A549 (cell line): Measurements from ENCODE around the gene ZNF552. TPM values are rescaled to one million over a fixed set of nuclear protein-coding genes. Genes with fewer than 3 reads are reported as not detected.
A peak's percentile ranks its signal among the peaks of the same experiment; 100 is the strongest.

ENCODE experiments used
- ATAC-seq, 2 experiments: fragments of 200-7000 bp in 1 of 2; fragments of >200 bp in 1 of 2; cut with Nextera tagmentation in 1 of 2; cut with Tn5 transposase in 1 of 2; 3 replicates each; pipeline versions ENCODE4 v1.8.0 to v1.9.1; 2018 to 2020; ENCODE audit warnings: mild to moderate bottlenecking in 1 of 2, moderate library complexity in 1 of 2
- CTCF ChIA-PET: fragments of 300-600 bp; sonication (Branson Sonifier 250); formaldehyde crosslinking; extraction: SDS; loops from one replicate; lab custom pipeline; 2021; ENCODE audit warnings: antibody characterized with exemption, inconsistent platforms; lab: Yijun Ruan, JAX
- POLR2A ChIA-PET: fragments of 350-600 bp; formaldehyde crosslinking; extraction: SDS; loops from one replicate; lab custom pipeline; 2021; ENCODE audit warnings: antibody characterized with exemption, inconsistent platforms; lab: Yijun Ruan, JAX
- DNase-seq, 2 experiments: peaks; one replicate each; pipeline versions ENCODE4 v3.0.0 to v3.0.0-alpha.2; 2011 to 2016; ENCODE audit warnings: low read depth in 1 of 2, low spot score in 1 of 2
- FAIRE-seq: peaks from 2 replicates; lab custom pipeline; 2011; peaks lifted over from hg19 to GRCh38; lab: Jason Lieb, UNC
- H3K27ac ChIP-seq, 2 experiments: fragments of >200 bp; sonication (Bioruptor Twin); formaldehyde crosslinking; 3 replicates each; pipeline ENCODE4 v1.5.1; 2016 to 2017
- H3K4me1 ChIP-seq: fragments of >200 bp; sonication (Bioruptor Twin); formaldehyde crosslinking; 3 replicates; pipeline ENCODE4 v1.6.1; 2016
- H3K4me2 ChIP-seq: fragments of >200 bp; sonication (Bioruptor Twin); formaldehyde crosslinking; 3 replicates; pipeline ENCODE4 v1.6.1; 2016
- H3K4me3 ChIP-seq: fragments of >200 bp; sonication (Bioruptor Twin); formaldehyde crosslinking; 3 replicates; pipeline ENCODE4 v1.5.1; 2016
- H3K9me3 ChIP-seq: fragments of >200 bp; sonication (Bioruptor Twin); formaldehyde crosslinking; 3 replicates; pipeline ENCODE4 v1.6.1; 2016
- BHLHE40 ChIP-seq: IDR thresholded peaks from 2 replicates; pipeline ENCODE4 v1.6.1; 2012; ENCODE audit warnings: low read depth, low read length, inconsistent platforms
- CBX2 ChIP-seq: fragments of 200-600 bp; sonication (generic); IDR thresholded peaks from 2 replicates; pipeline ENCODE4 v1.6.1; 2016; ENCODE audit warnings: low read depth, mild to moderate bottlenecking, borderline replicate concordance
- CBX8 ChIP-seq: fragments of 200-600 bp; sonication (generic); IDR thresholded peaks from 2 replicates; pipeline ENCODE4 v1.6.1; 2016
- CHD2 ChIP-seq: fragments of 150-350 bp; IDR thresholded peaks from 2 replicates; pipeline ENCODE4 v1.6.1; 2014; ENCODE audit warnings: low read length; ENCODE audit not compliant: partially characterized antibody
- CTCF ChIP-seq: fragments of >200 bp; sonication (Bioruptor Twin); formaldehyde crosslinking; IDR thresholded peaks from 3 replicates; pipeline ENCODE4 v1.5.1; 2016
- EHMT2 ChIP-seq: fragments of 200-600 bp; sonication (generic); IDR thresholded peaks from 2 replicates; pipeline ENCODE4 v1.6.1; 2016; ENCODE audit warnings: antibody characterized with exemption, low read depth, mild to moderate bottlenecking, moderate library complexity
- ELK1 ChIP-seq: fragments of 150-350 bp; IDR thresholded peaks from 2 replicates; pipeline ENCODE4 v1.6.1; 2014; ENCODE audit warnings: low read depth, mild to moderate bottlenecking, low read length
- EP300 ChIP-seq, 2 experiments: fragments of >200 bp; sonication (Bioruptor Twin); formaldehyde crosslinking; IDR thresholded peaks; 2 replicates in 1 of 2; 3 replicates in 1 of 2; pipeline ENCODE4 v1.6.1; 2016 to 2017
- ESRRA ChIP-seq: fragments of 150-350 bp; IDR thresholded peaks from 2 replicates; pipeline ENCODE4 v1.6.1; 2014; ENCODE audit warnings: mild to moderate bottlenecking, low read length, borderline replicate concordance
- FOXS1 ChIP-seq: fragments of 250-450 bp; sonication (Bioruptor Pico); IDR thresholded peaks from 2 replicates; pipeline ENCODE4 v1.5.0; 2020; ENCODE audit warnings: mild to moderate bottlenecking, moderate library complexity
- HMGXB4 ChIP-seq: fragments of 250-450 bp; sonication (Bioruptor Pico); IDR thresholded peaks from 2 replicates; pipeline ENCODE4 v1.5.0; 2021; ENCODE audit warnings: mild to moderate bottlenecking, moderate library complexity, borderline replicate concordance
- HOXA7 ChIP-seq: fragments of 250-450 bp; sonication (Bioruptor Pico); IDR thresholded peaks from 2 replicates; pipeline ENCODE4 v1.5.0; 2020; ENCODE audit warnings: mild to moderate bottlenecking, moderate library complexity
- KDM1A ChIP-seq: fragments of 200-600 bp; sonication (generic); IDR thresholded peaks from 2 replicates; pipeline ENCODE4 v1.6.1; 2016; ENCODE audit warnings: low read depth, mild to moderate bottlenecking
- MAFK ChIP-seq: fragments of 450-650 bp; IDR thresholded peaks from 2 replicates; pipeline ENCODE4 v1.6.1; 2014; ENCODE audit not compliant: partially characterized antibody
- MAZ ChIP-seq: fragments of 150-350 bp; IDR thresholded peaks from 2 replicates; pipeline ENCODE4 v1.6.1; 2014; ENCODE audit warnings: antibody characterized with exemption, low read depth, low read length, borderline replicate concordance
- NPAS2 ChIP-seq: fragments of 250-450 bp; sonication (Bioruptor Pico); IDR thresholded peaks from 2 replicates; pipeline ENCODE4 v1.8.0; 2022; ENCODE audit warnings: mild to moderate bottlenecking, moderate library complexity, borderline replicate concordance
- NR3C1 ChIP-seq: fragments of >200 bp; sonication (Bioruptor Twin); formaldehyde crosslinking; IDR thresholded peaks from 3 replicates; pipeline ENCODE4 v1.6.1; 2017
- POLR2AphosphoS2 ChIP-seq: conservative IDR thresholded peaks from 2 replicates; pipeline ENCODE4 v1.6.1; 2012; ENCODE audit warnings: low read length, improper control_type of control experiment, inconsistent platforms
- RAD21 ChIP-seq, 2 experiments: fragments of >200 bp in 1 of 2; sonication (Bioruptor Twin) in 1 of 2; formaldehyde crosslinking in 1 of 2; IDR thresholded peaks in 1 of 2; conservative IDR thresholded peaks in 1 of 2; 2 replicates in 1 of 2; 3 replicates in 1 of 2; pipeline ENCODE4 v1.6.1; 2012 to 2018; ENCODE audit warnings: inconsistent platforms in 1 of 2
- RCOR1 ChIP-seq: fragments of 150-350 bp; IDR thresholded peaks from 2 replicates; pipeline ENCODE4 v1.6.1; 2014; ENCODE audit warnings: antibody characterized with exemption, low read length, low read depth
- REST ChIP-seq: fragments of 200-600 bp; sonication (generic); IDR thresholded peaks from 2 replicates; pipeline ENCODE4 v1.6.1; 2016; ENCODE audit warnings: antibody characterized with exemption, mild to moderate bottlenecking, moderate library complexity
- SMC3 ChIP-seq: fragments of >200 bp; sonication (Bioruptor Twin); formaldehyde crosslinking; IDR thresholded peaks from 3 replicates; pipeline ENCODE4 v1.6.1; 2018; ENCODE audit warnings: inconsistent platforms
- TFCP2L1 ChIP-seq: fragments of 250-450 bp; sonication (Bioruptor Pico); IDR thresholded peaks from 2 replicates; pipeline ENCODE4 v1.5.0; 2021; ENCODE audit warnings: mild to moderate bottlenecking
- TP53 ChIP-seq: fragments of 250-450 bp; sonication (Bioruptor Pico); IDR thresholded peaks from 2 replicates; pipeline ENCODE4 v1.5.0; 2021; ENCODE audit warnings: mild to moderate bottlenecking, moderate library complexity
- ZFP36 ChIP-seq: fragments of 450-650 bp; IDR thresholded peaks from 2 replicates; pipeline ENCODE4 v1.6.1; 2014; ENCODE audit warnings: borderline replicate concordance; ENCODE audit not compliant: partially characterized antibody
- ZNF302 ChIP-seq: fragments of 250-450 bp; sonication (Bioruptor Pico); IDR thresholded peaks from 2 replicates; pipeline ENCODE4 v1.9.0; 2021; ENCODE audit warnings: inconsistent platforms, mild to moderate bottlenecking, moderate library complexity
- ZSCAN20 ChIP-seq: fragments of 250-450 bp; sonication (Bioruptor Pico); IDR thresholded peaks from 2 replicates; pipeline ENCODE4 v1.8.0; 2022; ENCODE audit warnings: mild to moderate bottlenecking, moderate library complexity
- WGBS: methylation state at CpG from one replicate; pipeline ENCODE4 v1.1.6; 2017; ENCODE audit errors: missing lambda C conversion rate; 5-methylcytosine and 5-hydroxymethylcytosine counted together
- polyA plus RNA-seq, 4 experiments: library from polyadenylated mRNA; depleted of rRNA in 3 of 4; stranded (reverse); fragments of >200 nt; fragmentation: RNase III in 1 of 4; extraction: RNeasy Plus Mini Kit Qiagen cat#74134 plus additional on column Dnase treatment in 1 of 4; gene quantifications; 2 replicates in 3 of 4; 3 replicates in 1 of 4; pipeline ENCODE4 v1.2.3, GENCODE V29; 2011 to 2017

Gene ZNF552
- polyA plus RNA-seq, 2 of the 4 experiments (the other 2 are of a cell fraction), result 5.7 to 7.2 TPM

- H3K4me1 ChIP-seq, result peaks cover 5% of the 10 kb centered on the region; the same call in 2 of the 3 replicates
- CTCF ChIA-PET, result no interaction called here
- FAIRE-seq, result no peak
- no peak for ATAC-seq
- WGBS, result 64% methylated on average over 6 of the region's 6 CpGs
- H3K4me2 ChIP-seq, result peak overlapping the region; percentile 94
- H3K27ac ChIP-seq, result peak overlapping the region; percentile 90 to 91; a peak in 5 of 6 replicates
- H3K9me3 ChIP-seq, result peaks cover 23% of the 10 kb centered on the region
- DNase-seq, result no peak
- no peak for TF ChIP-seq NR3C1
- TF ChIP-seq ZFP36, result no peak
- 0 out of 2 replicates have a peak, but pooled peaks have one; percentile 14 for TF ChIP-seq ZNF302
- TF ChIP-seq ELK1, result no peak
- no peak for TF ChIP-seq CBX2
- TF ChIP-seq, all 56 proteins: peak for 1
- POLR2A ChIA-PET, result interaction anchor here (0.6 to 2.1 kb wide), 4 partner anchors 93 to 313 kb away, joined by 4 to 9 read pairs (median 8); partner anchors contain the start of genes ZNF417, ZNF551 and ZNF671
- H3K4me3 ChIP-seq, result peak overlapping the region; percentile 83
Observed at GRCh38 chr19:57820599-57820998, 5.9 kb upstream of the ZNF552 start.

GRCh38 chr19:57819475-57820148, 4.9 kb upstream of the ZNF552 start:
- CTCF ChIA-PET, result interaction anchor here (0.6 to 1.4 kb wide), 3 partner anchors 10 to 347 kb away, joined by 3 read pairs; partner anchors contain the start of gene ZNF587B
- peak; percentile 93 to 94 for ATAC-seq
- POLR2A ChIA-PET, result interaction anchor here (0.5 to 2.1 kb wide), 11 partner anchors 12 to 1225 kb away, joined by 3 to 13 read pairs (median 4); partner anchors contain the start of genes ZNF417, ZNF551, ZNF586 and ZNF587
- DNase-seq, result peak; percentile 97 to 99
- H3K27ac ChIP-seq, result peak overlapping the region; percentile 90 to 91
- peak; percentile 63 for FAIRE-seq
- peaks cover 5% of the 10 kb centered on the region; the same call in 2 of the 3 replicates for H3K4me1 ChIP-seq
- H3K9me3 ChIP-seq, result peaks cover 16% of the 10 kb centered on the region; the same call in 1 of the 3 replicates
- under 1% methylated on average over 44 of the region's 44 CpGs for WGBS
- H3K4me3 ChIP-seq, result peak overlapping the region; percentile 83
- H3K4me2 ChIP-seq, result peak overlapping the region; percentile 94
- TF ChIP-seq CBX8 (no peak), BHLHE40 (no peak), EHMT2 (no peak), NPAS2 (CRISPR knock-in tag) (no peak), HMGXB4 (no peak), NR3C1 (no peak), POLR2AphosphoS2 (no peak), KDM1A (no peak), MAZ (no peak), ZNF302 (no peak), ZFP36 (no peak), MAFK (no peak), TFCP2L1 (no peak), CHD2 (no peak), REST (no peak), CTCF (peak; percentile 30), EP300 (IDR thresholded peaks at IDR 0.05) (no peak), ZSCAN20 (CRISPR knock-in tag) (no peak), RCOR1 (no peak), ESRRA (no peak), HOXA7 (CRISPR knock-in tag) (no peak), RAD21 (conservative IDR thresholded peaks at IDR 0.05 in 1 of 2, IDR thresholded peaks at IDR 0.05 in 1 of 2) (peak; percentile 21 to 22; a peak in 2 of 5 replicates), TP53 (CRISPR knock-in tag) (no peak), FOXS1 (no peak), SMC3 (no peak)
